ENCODE data around the gene DMGDH.
A peak's percentile ranks its signal among the peaks of the same experiment; 100 is the strongest.

DMGDH gene

GRCh38 chr5:79086116-79086515 lies 16.6 kb upstream of the DMGDH start:
- no peak for TF ChIP-seq GATA1 (IDR thresholded peaks at IDR 0.05; ENCODE audit: low read depth, low read length)
- no peak for TF ChIP-seq POLR2A (IDR thresholded peaks at IDR 0.05; ENCODE audit: low read length)
- no peak for DNase-seq

GRCh38 chr5:79081779-79082178 lies 12.3 kb upstream of the DMGDH start:
- no peak for DNase-seq
- no peak for TF ChIP-seq GATA1 (IDR thresholded peaks at IDR 0.05; ENCODE audit: low read depth, low read length)
- no peak for TF ChIP-seq POLR2A (IDR thresholded peaks at IDR 0.05; ENCODE audit: low read length)

GRCh38 chr5:79080804-79081203 lies 11.3 kb upstream of the DMGDH start:
- no peak for TF ChIP-seq POLR2A (IDR thresholded peaks at IDR 0.05; ENCODE audit: low read length)
- TF ChIP-seq GATA1 (IDR thresholded peaks at IDR 0.05; ENCODE audit: low read depth, low read length), result no peak
- DNase-seq, result no peak

DNA sequence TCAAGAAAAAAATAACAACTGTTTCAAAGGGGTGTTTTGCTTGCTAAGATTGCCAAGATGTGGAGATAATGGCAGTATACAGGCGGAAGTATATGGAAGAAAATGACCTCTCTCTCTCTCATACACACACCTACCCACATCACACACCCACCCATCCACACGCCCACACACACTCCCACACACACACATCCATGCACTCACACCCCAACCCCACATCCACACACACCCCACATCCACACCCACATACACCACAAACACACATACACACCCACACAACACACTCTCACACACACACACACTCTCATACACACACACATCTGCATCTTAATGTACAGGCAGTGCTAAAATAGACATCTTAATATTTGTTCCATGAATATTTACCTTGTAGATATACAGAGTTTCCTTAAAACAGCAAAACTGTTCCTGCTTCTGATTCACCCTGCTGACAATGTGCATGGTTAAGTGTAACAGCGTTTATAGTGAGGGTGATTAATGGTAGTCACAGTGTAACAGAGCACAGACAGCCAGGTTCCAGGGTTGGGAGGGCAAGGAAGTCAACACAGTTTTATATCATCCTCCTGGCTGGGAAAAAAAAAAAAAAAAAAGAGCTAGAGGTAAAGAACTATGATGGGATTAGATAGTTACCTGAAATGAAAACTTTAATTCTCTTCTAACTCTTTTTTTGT lies 8.3 kb upstream of the DMGDH start:
- DNase-seq, result no peak
- TF ChIP-seq GATA1 (IDR thresholded peaks at IDR 0.05; ENCODE audit: low read depth, low read length) (no peak), POLR2A (IDR thresholded peaks at IDR 0.05; ENCODE audit: low read length) (no peak)

DNA sequence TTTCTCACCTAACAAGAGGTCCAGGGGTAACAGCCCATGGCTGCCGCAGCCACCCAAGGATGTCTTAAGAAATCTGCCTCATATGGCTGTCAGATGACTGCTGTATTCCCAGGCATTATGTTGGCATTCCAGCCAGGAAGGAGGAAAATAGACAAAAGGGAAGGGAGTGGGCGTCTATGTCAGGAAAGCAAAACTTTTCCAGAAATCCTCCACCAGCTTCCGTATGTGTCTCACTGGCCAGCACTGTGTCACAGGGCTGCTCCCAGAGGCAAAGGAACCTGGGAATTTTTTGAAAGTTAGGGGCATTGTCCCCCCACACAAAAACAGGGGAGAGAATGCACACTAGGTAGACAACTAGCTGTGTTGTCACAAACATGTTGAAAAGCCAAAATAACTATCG lies 7.3 kb upstream of the DMGDH start:
- TF ChIP-seq GATA1 (IDR thresholded peaks at IDR 0.05; ENCODE audit: low read depth, low read length), result no peak
- TF ChIP-seq POLR2A (IDR thresholded peaks at IDR 0.05; ENCODE audit: low read length), result no peak
- DNase-seq, result no peak

GRCh38 chr5:79075646-79076426 lies 6.4 kb upstream of the DMGDH start:
- TF ChIP-seq GATA1 (IDR thresholded peaks at IDR 0.05; ENCODE audit: low read depth, low read length), result no peak
- TF ChIP-seq POLR2A (IDR thresholded peaks at IDR 0.05; ENCODE audit: low read length), result no peak
- no peak for DNase-seq

DNA sequence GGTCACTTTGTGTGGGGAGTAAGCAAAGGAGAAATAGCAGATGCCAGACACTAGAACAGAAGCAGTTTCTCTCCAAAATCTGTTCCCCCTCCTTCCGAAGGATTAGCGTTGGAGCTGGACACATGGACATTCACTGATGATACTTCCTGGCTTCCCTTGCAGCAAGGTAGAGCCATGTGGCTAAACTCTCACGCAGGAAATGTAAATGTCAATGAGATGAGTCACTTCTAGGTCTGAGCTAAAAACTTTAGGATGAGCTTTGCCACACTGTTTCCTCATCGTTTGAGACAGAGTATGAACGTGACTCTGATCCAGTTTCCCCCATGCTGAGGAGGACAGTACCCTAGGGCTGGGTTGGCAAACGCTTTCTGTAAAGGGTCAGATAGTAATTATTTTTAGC lies 5.2 kb upstream of the DMGDH start:
- no peak for TF ChIP-seq POLR2A (IDR thresholded peaks at IDR 0.05; ENCODE audit: low read length)
- no peak for TF ChIP-seq GATA1 (IDR thresholded peaks at IDR 0.05; ENCODE audit: low read depth, low read length)
- no peak for DNase-seq

- TF ChIP-seq POLR2A (IDR thresholded peaks at IDR 0.05; ENCODE audit: low read length), result no peak
- TF ChIP-seq GATA1 (IDR thresholded peaks at IDR 0.05; ENCODE audit: low read depth, low read length), result no peak
- peak in 1 of 2 experiments; percentile 11 for DNase-seq
Measured at GRCh38 chr5:79070350-79070667, 835 bp upstream of the DMGDH start.

DNA sequence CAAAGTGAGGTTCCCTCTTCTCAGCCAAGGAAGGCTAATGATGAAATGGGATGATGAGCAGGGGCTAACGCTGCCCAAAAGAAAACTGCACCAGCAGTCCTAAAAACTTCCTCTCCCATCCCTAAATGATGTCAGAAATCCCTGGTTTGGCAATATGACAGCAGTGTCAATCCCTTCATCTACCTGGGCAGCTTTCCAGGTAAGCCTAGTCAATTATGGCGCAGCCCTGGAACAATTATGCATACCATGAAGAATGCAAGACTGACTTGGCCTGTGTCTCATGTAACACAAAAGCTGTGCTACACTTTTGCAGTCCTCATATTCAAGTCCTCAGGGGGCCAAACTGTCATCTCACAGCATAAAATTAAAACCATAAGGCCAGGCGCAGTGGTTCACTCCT lies 7.0 kb downstream of the DMGDH start:
- TF ChIP-seq POLR2A (IDR thresholded peaks at IDR 0.05; ENCODE audit: low read length) (no peak), GATA1 (IDR thresholded peaks at IDR 0.05; ENCODE audit: low read depth, low read length) (no peak)
- DNase-seq, result no peak

DNA sequence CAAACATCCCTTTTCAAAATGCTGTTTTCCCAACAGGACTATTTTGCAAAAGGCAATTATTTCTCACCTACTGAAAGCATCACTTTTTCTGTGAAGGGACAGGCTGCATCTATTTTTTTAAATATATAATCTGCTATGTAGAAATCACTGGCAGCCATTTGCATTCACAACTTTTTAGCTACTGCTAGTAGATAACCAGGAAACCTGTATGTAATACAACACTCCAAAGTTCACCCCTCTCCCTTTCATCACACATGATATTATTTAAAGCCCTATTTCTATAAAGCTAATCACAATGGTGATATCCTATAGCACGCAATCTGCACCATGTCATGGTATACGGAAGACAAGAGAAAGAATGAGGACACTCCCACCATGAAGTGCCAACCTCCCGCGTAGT lies 9.8 kb downstream of the DMGDH start:
- TF ChIP-seq POLR2A (IDR thresholded peaks at IDR 0.05; ENCODE audit: low read length) (no peak), GATA1 (IDR thresholded peaks at IDR 0.05; ENCODE audit: low read depth, low read length) (no peak)

DNA sequence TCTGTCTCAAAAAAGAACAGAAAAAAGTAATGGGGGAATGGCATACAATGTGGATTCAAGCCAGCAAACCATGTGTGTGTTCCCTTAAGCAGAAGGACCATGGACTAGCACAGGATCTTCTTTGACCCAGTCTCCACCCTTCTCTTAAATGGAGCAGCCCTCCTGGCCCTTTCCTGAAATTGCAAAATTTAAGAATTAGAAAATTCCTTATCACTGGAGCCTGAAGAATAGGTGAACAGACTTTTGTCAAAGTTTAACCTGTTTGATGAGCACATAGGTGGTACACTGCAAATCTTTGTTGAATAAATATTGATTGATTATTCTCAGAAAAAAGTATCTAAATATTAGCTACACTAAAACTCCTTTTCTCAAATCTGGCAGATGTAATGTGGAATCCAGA lies 12.6 kb downstream of the DMGDH start:
- TF ChIP-seq POLR2A (IDR thresholded peaks at IDR 0.05; ENCODE audit: low read length) (no peak), GATA1 (IDR thresholded peaks at IDR 0.05; ENCODE audit: low read depth, low read length) (no peak)
- DNase-seq, result no peak

More for the DNA sequence above, 9.8 kb downstream of the DMGDH start:
- no peak for DNase-seq

- TF ChIP-seq POLR2A (IDR thresholded peaks at IDR 0.05; ENCODE audit: low read length), result no peak
- no peak for TF ChIP-seq GATA1 (IDR thresholded peaks at IDR 0.05; ENCODE audit: low read depth, low read length)
- DNase-seq, result no peak
Measured at GRCh38 chr5:79055017-79055416, 14.5 kb downstream of the DMGDH start.

- DNase-seq, result no peak
- TF ChIP-seq POLR2A (IDR thresholded peaks at IDR 0.05; ENCODE audit: low read length) (no peak), GATA1 (IDR thresholded peaks at IDR 0.05; ENCODE audit: low read depth, low read length) (no peak)
Measured at GRCh38 chr5:79053321-79053720, 16.2 kb downstream of the DMGDH start.

DNA sequence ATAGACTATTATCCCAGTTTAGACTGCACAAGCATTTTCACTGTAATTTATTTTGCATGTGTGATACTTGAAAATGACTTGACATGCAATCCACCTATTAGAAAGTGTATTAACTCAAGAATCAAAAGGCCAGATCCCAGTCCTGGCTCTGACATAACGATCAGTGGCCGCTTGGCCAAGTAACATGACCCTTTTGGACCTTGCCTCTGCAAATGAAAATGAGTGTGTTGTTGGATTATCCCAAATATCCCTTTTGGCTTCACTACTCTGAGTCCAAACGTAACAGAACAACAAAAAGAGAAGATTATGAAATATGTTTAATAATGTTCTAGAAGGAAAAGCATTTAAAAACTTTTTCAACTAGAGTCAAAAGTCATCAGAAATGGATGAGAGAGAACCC lies 19.0 kb downstream of the DMGDH start:
- TF ChIP-seq POLR2A (IDR thresholded peaks at IDR 0.05; ENCODE audit: low read length) (no peak), GATA1 (IDR thresholded peaks at IDR 0.05; ENCODE audit: low read depth, low read length) (no peak)
- DNase-seq, result no peak

DNA sequence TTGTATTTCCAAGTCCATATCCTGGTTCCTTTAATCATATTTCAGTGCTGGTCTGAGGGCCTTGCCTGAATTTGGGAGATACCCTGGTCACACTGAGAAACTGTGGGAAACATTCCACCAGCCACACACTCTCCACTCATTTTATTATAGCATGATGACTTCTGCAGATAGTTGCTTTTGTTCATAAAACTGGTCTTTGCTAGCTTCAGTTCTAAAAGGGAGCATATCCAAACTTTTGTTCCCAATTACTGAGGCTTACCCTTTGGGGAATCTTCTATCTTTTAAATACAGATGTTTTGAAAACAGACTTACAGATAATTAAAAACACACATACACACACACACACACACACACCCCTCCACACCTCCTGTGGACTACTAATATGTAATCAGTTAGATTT lies 21.0 kb downstream of the DMGDH start:
- DNase-seq, result no peak
- TF ChIP-seq GATA1 (IDR thresholded peaks at IDR 0.05; ENCODE audit: low read depth, low read length) (no peak), POLR2A (IDR thresholded peaks at IDR 0.05; ENCODE audit: low read length) (no peak)

Measured in erythroblast (primary cell).